Renal cortex interstitium (tissue), 11 donors: Measurements from ENCODE around the gene PMPCA. TPM values are rescaled to one million over a fixed set of nuclear protein-coding genes. Genes with fewer than 3 reads are reported as not detected.
"Not testable (repeated sequence)": the region's sequence is repeated elsewhere in the genome, so short reads cannot be mapped to it uniquely, and the experiment has no call there.

Experiments used
- DNase-seq, 11 donors: peaks; one replicate each; pipeline ENCODE4 v3.0.0-alpha.2; 2013; ENCODE audit warnings: low read depth in 9 of 11, low spot score in 4 of 11; ENCODE audit errors: extremely low read depth in 1 of 11
- polyA plus RNA-seq, 3 donors: library from polyadenylated mRNA; unstranded; fragments of 120-200 nt; gene quantifications; one replicate each; pipeline ENCODE4 v1.2.1, GENCODE V29; 2013; ENCODE audit not compliant: insufficient read length in 3 of 3

PMPCA gene
- polyA plus RNA-seq, 3 donors, result 55.7 to 67.3 (median 61.1) TPM

GRCh38 chr9:136425367-136425766 is 14.9 kb downstream of the PMPCA start:
- DNase-seq, result not testable (repeated sequence)

DNA sequence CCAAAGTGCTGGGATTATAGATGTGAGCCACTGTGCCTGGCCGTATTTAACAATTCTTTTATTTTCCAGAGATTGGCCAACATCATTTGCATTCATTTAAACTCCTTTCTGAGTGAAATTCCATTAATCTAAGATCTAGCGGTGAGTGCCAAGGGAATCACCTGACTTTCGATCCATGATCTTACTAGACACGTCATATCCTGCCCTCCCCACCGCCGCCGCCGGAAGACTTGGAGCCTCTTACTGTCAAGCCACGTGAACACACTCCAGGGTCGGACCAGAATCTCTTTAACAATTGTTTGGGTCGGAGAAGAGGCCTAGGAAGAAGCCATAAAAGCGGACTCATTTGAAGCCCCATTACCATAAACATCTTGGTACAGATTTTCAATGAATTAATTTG is 16.3 kb downstream of the PMPCA start:
- DNase-seq, result no peak

GRCh38 chr9:136429075-136429628 is 18.7 kb downstream of the PMPCA start:
- no peak for DNase-seq

DNA sequence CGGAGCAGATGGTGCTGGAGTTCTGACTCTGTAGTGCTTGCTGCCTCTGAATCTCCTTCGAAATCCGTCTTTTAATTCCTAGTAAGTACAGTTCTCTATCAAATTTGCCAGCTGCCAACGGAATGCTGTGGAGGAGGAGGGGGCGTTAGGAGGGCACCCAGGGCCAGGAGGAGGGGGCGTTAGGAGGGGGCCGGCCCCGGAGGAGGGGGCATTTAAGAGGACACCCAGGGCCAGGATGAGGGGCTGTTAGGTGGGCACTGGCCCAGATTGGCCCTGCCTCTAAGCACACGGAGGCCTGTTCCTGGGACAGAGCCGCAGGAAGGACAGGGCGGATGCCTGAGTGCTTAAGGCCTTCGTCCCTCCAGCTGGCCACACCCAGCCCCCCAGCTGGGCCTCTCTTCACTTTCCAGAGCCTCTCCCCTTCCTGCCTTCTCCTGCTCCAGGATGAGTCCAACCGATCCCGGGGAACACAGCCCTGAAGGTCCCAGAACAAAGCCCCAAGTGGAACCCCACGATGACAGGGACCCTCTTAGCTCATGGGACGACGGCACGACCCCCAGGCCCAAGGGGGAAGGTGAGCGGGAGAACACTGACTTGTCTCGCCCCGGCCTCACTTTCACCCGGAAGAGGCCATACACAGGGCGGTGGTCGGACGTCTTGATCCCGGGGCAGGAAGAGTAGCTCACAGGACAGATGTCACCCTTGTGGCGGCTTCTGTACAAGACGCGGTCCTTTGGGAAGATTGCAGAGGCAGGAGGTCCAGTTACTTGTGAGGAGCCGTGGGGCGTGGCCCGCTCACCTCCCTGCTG is 19.4 kb downstream of the PMPCA start:
- no peak for DNase-seq

- DNase-seq, result no peak
Observed at GRCh38 chr9:136430588-136431234, 20.3 kb downstream of the PMPCA start.

- no peak for DNase-seq
Observed at GRCh38 chr9:136431782-136432350, 21.4 kb downstream of the PMPCA start.

- no peak for DNase-seq
Observed at GRCh38 chr9:136432591-136432990, 22.1 kb downstream of the PMPCA start.

DNA sequence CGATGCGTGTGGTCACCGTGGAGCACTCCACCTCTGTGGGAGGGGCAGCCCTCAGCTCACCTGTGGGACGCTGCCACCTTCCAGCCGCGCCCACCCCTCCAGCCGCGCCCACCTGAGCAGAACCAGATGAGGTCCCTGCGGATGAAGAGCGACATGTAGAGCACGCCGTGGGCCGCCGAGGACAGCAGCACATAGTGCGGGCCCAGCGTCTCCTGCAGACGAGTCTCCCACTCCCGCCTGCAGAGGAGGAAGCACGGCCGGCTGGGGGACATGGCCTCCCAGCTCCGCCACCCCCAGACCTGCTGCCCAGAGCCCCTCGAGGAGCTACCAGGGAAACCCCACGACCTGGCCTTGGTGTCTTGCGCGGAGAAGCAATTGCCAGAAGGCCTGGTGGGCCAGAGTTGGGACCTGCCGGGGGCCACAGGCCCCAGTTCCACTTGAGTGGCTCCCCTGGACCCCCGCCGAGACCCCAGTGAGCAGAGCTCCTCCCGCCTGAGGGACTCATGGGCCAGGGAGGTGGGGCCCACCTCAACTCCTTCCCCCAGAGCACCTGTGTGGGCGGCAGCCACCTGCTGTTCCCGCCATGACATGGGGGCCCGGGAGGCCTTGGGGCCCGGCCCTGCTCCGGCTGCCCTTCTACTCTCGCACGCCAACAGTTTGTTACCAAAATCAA is 22.7 kb downstream of the PMPCA start:
- DNase-seq, result no peak

- DNase-seq, result no peak
Observed at GRCh38 chr9:136433849-136434579, 23.6 kb downstream of the PMPCA start.

DNA sequence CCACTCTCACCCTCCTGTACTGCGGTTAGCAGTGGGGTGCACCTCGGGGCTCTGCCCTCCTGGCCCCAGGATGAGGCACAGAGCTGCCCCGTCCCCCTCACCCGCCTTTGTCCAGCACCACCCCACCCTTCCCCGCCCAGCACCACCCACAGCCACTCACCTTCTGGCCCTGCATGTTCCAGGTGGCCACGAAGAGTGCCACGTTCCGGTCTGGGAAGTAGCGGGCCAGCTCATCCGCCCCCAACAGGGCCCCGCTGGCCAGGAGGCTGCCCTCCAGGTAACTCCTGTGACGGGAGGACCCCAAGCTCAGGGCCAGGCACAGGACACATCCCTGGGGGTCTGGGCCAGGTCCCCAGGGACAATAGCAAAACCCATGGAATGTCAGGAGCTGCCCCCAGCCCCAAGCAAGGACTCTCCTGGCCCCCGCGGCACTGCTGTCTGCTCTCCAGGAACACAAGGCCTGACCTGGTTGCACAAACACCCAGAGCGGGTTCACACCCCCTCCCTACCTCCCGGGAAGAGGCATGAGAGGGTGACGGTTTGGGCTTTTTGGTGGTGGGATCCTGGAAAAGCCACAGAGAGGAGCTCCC is 24.2 kb downstream of the PMPCA start:
- no peak for DNase-seq

GRCh38 chr9:136436055-136436634 is 25.7 kb downstream of the PMPCA start:
- DNase-seq, result no peak

DNA sequence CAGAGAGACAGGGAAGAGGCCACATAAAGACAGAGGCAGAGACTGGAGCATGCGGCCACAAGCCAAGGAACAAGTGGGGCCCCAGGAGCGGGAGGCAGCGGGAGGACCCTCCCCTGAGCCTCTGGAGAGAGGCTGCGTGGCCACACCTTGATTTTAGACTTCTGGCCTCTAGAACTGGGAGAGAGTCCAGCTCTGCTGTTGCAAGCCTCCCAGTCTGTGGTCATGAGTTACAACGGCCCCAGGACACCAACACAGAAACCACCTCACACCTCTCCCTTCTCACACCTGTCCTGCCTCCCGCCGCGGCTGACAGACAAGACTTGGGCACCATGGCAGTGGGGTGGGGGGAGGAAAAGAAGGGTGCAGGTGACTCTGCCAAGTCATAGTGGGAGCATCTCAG is 27.0 kb downstream of the PMPCA start:
- DNase-seq, result no peak

- peak in 1 of 11 donors; percentile 2 for DNase-seq
Observed at GRCh38 chr9:136437839-136438547, 27.5 kb downstream of the PMPCA start.

DNA sequence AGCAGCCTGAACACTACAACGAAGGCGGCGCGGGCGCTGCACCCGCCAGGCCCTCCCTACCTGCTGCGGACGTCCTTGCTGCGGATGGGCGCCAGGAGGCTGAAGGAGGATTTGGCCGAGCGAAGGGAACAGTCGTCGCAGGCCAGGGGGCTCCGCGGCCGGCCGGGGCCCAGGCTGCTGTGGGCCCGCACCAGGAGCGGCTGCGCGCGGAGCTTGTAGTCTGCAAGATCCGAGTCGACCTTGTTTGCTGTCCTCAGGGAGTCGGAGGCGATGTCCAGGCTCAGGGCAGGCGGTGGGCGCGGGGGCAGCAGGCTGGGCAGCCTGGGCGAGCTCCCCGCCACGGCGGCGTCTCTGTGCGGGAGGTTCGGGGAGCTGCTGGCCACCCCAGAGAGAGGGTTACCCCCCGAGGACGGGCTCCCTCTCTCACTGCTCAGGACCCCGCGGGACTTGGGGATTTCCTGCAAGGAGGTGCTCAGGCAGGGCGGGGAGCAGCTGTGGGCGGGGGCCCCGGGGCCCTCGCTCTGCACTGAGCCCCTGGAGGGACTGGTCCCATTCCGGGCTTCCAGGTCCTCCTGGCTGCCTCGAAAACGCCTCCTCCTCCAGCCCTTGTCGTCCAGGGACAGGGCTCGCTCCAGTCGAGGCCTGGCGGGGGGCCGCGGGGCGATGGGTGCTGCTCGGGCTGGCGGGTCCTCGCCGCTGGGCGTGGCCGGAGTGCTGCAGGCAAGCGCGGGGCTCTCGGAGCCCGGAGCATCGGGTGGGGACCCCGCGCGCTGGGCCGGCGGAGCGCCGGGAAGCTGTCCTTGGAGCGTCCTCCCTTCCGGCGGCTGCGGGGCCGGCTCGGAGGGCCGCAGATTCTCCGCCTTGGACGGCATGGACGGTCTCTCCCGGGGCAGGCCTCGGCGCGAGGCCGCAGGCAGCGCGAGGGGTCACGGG is 28.4 kb downstream of the PMPCA start:
- DNase-seq, result peak in 2 of 11 donors; percentile 2 to 12

- DNase-seq, result peak; percentile 24 to 77 (median 60)
Observed at GRCh38 chr9:136439481-136440408, 29.3 kb downstream of the PMPCA start, which contains the start of gene INPP5E. Gene INPP5E (minus strand): TSS chr9:136439845. CDS start chr9:136439419, 426 bp downstream.
